ENCODE data around the gene SEC63.
"Not testable (repeated sequence)": the region's sequence is repeated elsewhere in the genome, so short reads cannot be mapped to it uniquely, and the experiment has no call there.

SEC63 gene

GRCh38 chr6:107972413-107973096 lies 14.5 kb upstream of the SEC63 start:
- no peak for DNase-seq (ENCODE audit: low read depth)

GRCh38 chr6:107971181-107971580 lies 13.2 kb upstream of the SEC63 start:
- no peak for DNase-seq (ENCODE audit: low read depth)

GRCh38 chr6:107970255-107970654 lies 12.2 kb upstream of the SEC63 start:
- no peak for DNase-seq (ENCODE audit: low read depth)

- no peak for DNase-seq (ENCODE audit: low read depth)
Observed at GRCh38 chr6:107968081-107968480, 10.1 kb upstream of the SEC63 start.

- DNase-seq (ENCODE audit: low read depth), result peak; percentile 67
Observed at GRCh38 chr6:107965746-107966145, 7.7 kb upstream of the SEC63 start.

GRCh38 chr6:107962723-107963122 lies 4.7 kb upstream of the SEC63 start:
- DNase-seq (ENCODE audit: low read depth), result no peak

GRCh38 chr6:107959392-107959791 lies 1.4 kb upstream of the SEC63 start:
- no peak for DNase-seq (ENCODE audit: low read depth)

- DNase-seq (ENCODE audit: low read depth), result not testable (repeated sequence)
Observed at GRCh38 chr6:107958689-107959362, 818 bp upstream of the SEC63 start.

- DNase-seq (ENCODE audit: low read depth), result peak; percentile 74
Observed at GRCh38 chr6:107957308-107957908, 600 bp downstream of the SEC63 start.

GRCh38 chr6:107956586-107957307 lies 1.3 kb downstream of the SEC63 start:
- peak; percentile 46 for DNase-seq (ENCODE audit: low read depth)

GRCh38 chr6:107956181-107956580 lies 1.8 kb downstream of the SEC63 start:
- DNase-seq (ENCODE audit: low read depth), result no peak

- not testable (repeated sequence) for DNase-seq (ENCODE audit: low read depth)
Observed at GRCh38 chr6:107953858-107954414, 4.1 kb downstream of the SEC63 start.

GRCh38 chr6:107943626-107944439 lies 14.2 kb downstream of the SEC63 start:
- DNase-seq (ENCODE audit: low read depth), result no peak

- no peak for DNase-seq (ENCODE audit: low read depth)
Observed at GRCh38 chr6:107942142-107942541, 15.9 kb downstream of the SEC63 start.

GRCh38 chr6:107941627-107942026 lies 16.4 kb downstream of the SEC63 start:
- DNase-seq (ENCODE audit: low read depth), result no peak

GRCh38 chr6:107941199-107941598 lies 16.8 kb downstream of the SEC63 start:
- no peak for DNase-seq (ENCODE audit: low read depth)

- DNase-seq (ENCODE audit: low read depth), result not testable (repeated sequence)
Observed at GRCh38 chr6:107936910-107937292, 21.1 kb downstream of the SEC63 start.

- no peak for DNase-seq (ENCODE audit: low read depth)
Observed at GRCh38 chr6:107936162-107936909, 21.7 kb downstream of the SEC63 start.

- DNase-seq (ENCODE audit: low read depth), result not testable (repeated sequence)
Observed at GRCh38 chr6:107934229-107934628, 23.8 kb downstream of the SEC63 start.

GRCh38 chr6:107932580-107932979 lies 25.4 kb downstream of the SEC63 start:
- DNase-seq (ENCODE audit: low read depth), result no peak

- DNase-seq (ENCODE audit: low read depth), result no peak
Observed at GRCh38 chr6:107931894-107932293, 26.1 kb downstream of the SEC63 start.

All from fibroblast of gingiva (primary cell).